NCI-H345 (cell line): ENCODE measurements around the gene MUC6.

Experiments
- DNase-seq: peaks from one replicate; lab custom pipeline; 2025; lab: John Stamatoyannopoulos, UW

MUC6 gene

GRCh38 chr11:1008001-1008802, 28.3 kb downstream of the MUC6 start:
- peak; percentile 78 for DNase-seq

- no peak for DNase-seq
Measured at GRCh38 chr11:1007279-1007678, 29.2 kb downstream of the MUC6 start.

- DNase-seq = peak; percentile 81
Measured at GRCh38 chr11:1006762-1007161, 29.8 kb downstream of the MUC6 start.

GRCh38 chr11:1005928-1006327, 30.6 kb downstream of the MUC6 start:
- peak; percentile 95 for DNase-seq

GRCh38 chr11:1003159-1003558, 33.4 kb downstream of the MUC6 start:
- no peak for DNase-seq

- DNase-seq = no peak
Measured at GRCh38 chr11:1002406-1002984, 34.0 kb downstream of the MUC6 start.

- no peak for DNase-seq
Measured at GRCh38 chr11:1001617-1002405, 34.7 kb downstream of the MUC6 start.

GRCh38 chr11:1000357-1001278, 35.9 kb downstream of the MUC6 start:
- DNase-seq = no peak

GRCh38 chr11:999009-999408, 37.5 kb downstream of the MUC6 start:
- no peak for DNase-seq

GRCh38 chr11:997907-998306, 38.6 kb downstream of the MUC6 start:
- DNase-seq = no peak

GRCh38 chr11:996681-997080, 39.8 kb downstream of the MUC6 start:
- no peak for DNase-seq

- DNase-seq = no peak
Measured at GRCh38 chr11:995752-996420, 40.6 kb downstream of the MUC6 start.

GRCh38 chr11:995044-995751, 41.3 kb downstream of the MUC6 start:
- no peak for DNase-seq

- no peak for DNase-seq
Measured at GRCh38 chr11:993632-994167, 42.8 kb downstream of the MUC6 start.

- no peak for DNase-seq
Measured at GRCh38 chr11:992577-992976, 43.9 kb downstream of the MUC6 start.

GRCh38 chr11:991711-992307, 44.7 kb downstream of the MUC6 start:
- DNase-seq = no peak

- DNase-seq = no peak
Measured at GRCh38 chr11:991034-991433, 45.5 kb downstream of the MUC6 start.

GRCh38 chr11:990101-990500, 46.4 kb downstream of the MUC6 start:
- DNase-seq = no peak

- no peak for DNase-seq
Measured at GRCh38 chr11:987671-988070, 48.8 kb downstream of the MUC6 start.

GRCh38 chr11:986952-987305, 49.6 kb downstream of the MUC6 start:
- DNase-seq = no peak
